Hepatocyte (in vitro differentiated cells): Measurements from ENCODE around the gene BOK.

Experiments used
- CTCF ChIP-seq: fragments of 200-600 bp; sonication (generic); IDR thresholded peaks from 2 replicates; pipeline ENCODE4 v1.5.1; 2016; ENCODE audit warnings: antibody characterized with exemption, mild to moderate bottlenecking; ENCODE audit not compliant: poor library complexity
- EZH2 ChIP-seq: fragments of 200-600 bp; sonication (generic); IDR thresholded peaks from 2 replicates; pipeline ENCODE4 v1.6.1; 2016; ENCODE audit warnings: antibody characterized with exemption, mild to moderate bottlenecking, borderline replicate concordance
- EZH2phosphoT487 ChIP-seq: fragments of 200-600 bp; sonication (generic); IDR thresholded peaks from one replicate; pipeline ENCODE4 v1.6.1; 2018; ENCODE audit warnings: antibody characterized with exemption, mild to moderate bottlenecking, low read depth, moderate library complexity; ENCODE audit not compliant: unreplicated experiment, severe bottlenecking

GRCh38 chr2:241545106-241545505 lies 13.4 kb upstream of the BOK start:
- TF ChIP-seq CTCF = no peak
- no peak for TF ChIP-seq EZH2
- TF ChIP-seq EZH2phosphoT487 = no peak
